GM21717 (cell line): ENCODE results near the gene NLK.
"Not testable (repeated sequence)": the region's sequence is repeated elsewhere in the genome, so short reads cannot be mapped to it uniquely, and the experiment has no call there.

Experiments
- ATAC-seq: cut with Tn5 transposase; IDR thresholded peaks from one replicate; pipeline ENCODE4 v1.9.1; 2021; ENCODE audit warnings: mild to moderate bottlenecking, moderate library complexity; ENCODE audit not compliant: unreplicated experiment

The NLK gene

GRCh38 chr17:28145348-28145747 is 102.9 kb downstream of the NLK start:
- ATAC-seq: no peak

- no peak for ATAC-seq
Observed at GRCh38 chr17:28147017-28147416, 104.5 kb downstream of the NLK start.

GRCh38 chr17:28151001-28151400 is 108.5 kb downstream of the NLK start:
- ATAC-seq: no peak

- ATAC-seq: no peak
Observed at GRCh38 chr17:28154214-28154613, 111.7 kb downstream of the NLK start.

GRCh38 chr17:28155405-28155804 is 112.9 kb downstream of the NLK start:
- not testable (repeated sequence) for ATAC-seq

- ATAC-seq: no peak
Observed at GRCh38 chr17:28159004-28159403, 116.5 kb downstream of the NLK start.

GRCh38 chr17:28159924-28160323 is 117.4 kb downstream of the NLK start:
- no peak for ATAC-seq

GRCh38 chr17:28160610-28161009 is 118.1 kb downstream of the NLK start:
- ATAC-seq: no peak

GRCh38 chr17:28161311-28161710 is 118.8 kb downstream of the NLK start:
- ATAC-seq: no peak

GRCh38 chr17:28166478-28166877 is 124.0 kb downstream of the NLK start:
- ATAC-seq: no peak

GRCh38 chr17:28169621-28170349 is 127.3 kb downstream of the NLK start:
- no peak for ATAC-seq

GRCh38 chr17:28170771-28171170 is 128.3 kb downstream of the NLK start:
- no peak for ATAC-seq

- no peak for ATAC-seq
Observed at GRCh38 chr17:28173031-28173561, 130.6 kb downstream of the NLK start.

GRCh38 chr17:28173801-28174200 is 131.3 kb downstream of the NLK start:
- ATAC-seq: no peak

- no peak for ATAC-seq
Observed at GRCh38 chr17:28174352-28175046, 132.0 kb downstream of the NLK start.

- no peak for ATAC-seq
Observed at GRCh38 chr17:28177351-28177750, 134.9 kb downstream of the NLK start.

GRCh38 chr17:28178800-28179199 is 136.3 kb downstream of the NLK start:
- no peak for ATAC-seq

GRCh38 chr17:28180449-28180848 is 138.0 kb downstream of the NLK start:
- ATAC-seq: no peak

- ATAC-seq: no peak
Observed at GRCh38 chr17:28181568-28181967, 139.1 kb downstream of the NLK start.

GRCh38 chr17:28182559-28182958 is 140.1 kb downstream of the NLK start:
- ATAC-seq: no peak

- ATAC-seq: no peak
Observed at GRCh38 chr17:28185658-28186057, 143.2 kb downstream of the NLK start.

- not testable (repeated sequence) for ATAC-seq
Observed at GRCh38 chr17:28186472-28186871, 144.0 kb downstream of the NLK start.
